H1 (cell line): ENCODE results near the gene LINGO4. TPM values are rescaled to one million over a fixed set of nuclear protein-coding genes. Genes with fewer than 3 reads are reported as not detected.

ENCODE experiments used
- CTCF ChIA-PET: fragments of 300-600 bp; sonication (Branson Sonifier 250); formaldehyde crosslinking; loops from one replicate; lab custom pipeline; 2021; ENCODE audit not compliant: partially characterized antibody; lab: Charles Lee
- POLR2A ChIA-PET: fragments of 300-600 bp; sonication (Branson Sonifier 250); formaldehyde crosslinking; loops from one replicate; lab custom pipeline; 2021; ENCODE audit warnings: inconsistent platforms; ENCODE audit not compliant: partially characterized antibody; lab: Charles Lee
- DNase-seq, 2 experiments: peaks; one replicate each; pipeline versions ENCODE4 v3.0.0 to v3.0.0-alpha.2; 2010 to 2022; ENCODE audit warnings: low spot score in 2 of 2, low read depth in 1 of 2, mixed read lengths in 1 of 2
- FAIRE-seq: peaks from 2 replicates; lab custom pipeline; 2011; peaks lifted over from hg19 to GRCh38; lab: Jason Lieb, UNC
- H2AFZ ChIP-seq: 2 replicates; pipeline ENCODE4 v1.8.1; 2012; ENCODE audit warnings: low read length, inconsistent platforms
- H2AK5ac ChIP-seq: 2 replicates; pipeline ENCODE4 v1.6.1; 2013; ENCODE audit warnings: low read depth, low read length
- H2BK120ac ChIP-seq: replicated peaks from 2 replicates; pipeline ENCODE3; 2013; ENCODE audit warnings: low read depth, low read length, inconsistent platforms
- H2BK12ac ChIP-seq: 2 replicates; pipeline ENCODE4 v1.6.1; 2013; ENCODE audit warnings: low read depth, low read length
- H2BK15ac ChIP-seq: 2 replicates; pipeline ENCODE4 v1.6.1; 2013; ENCODE audit warnings: low read length
- H2BK20ac ChIP-seq: 2 replicates; pipeline ENCODE4 v1.6.1; 2013; ENCODE audit warnings: low read length
- H2BK5ac ChIP-seq: 2 replicates; pipeline ENCODE4 v1.6.1; 2013; ENCODE audit warnings: low read depth, low read length
- H3K14ac ChIP-seq: 2 replicates; pipeline ENCODE4 v1.6.1; 2013; ENCODE audit warnings: inconsistent platforms; ENCODE audit not compliant: insufficient read length
- H3K18ac ChIP-seq: 2 replicates; pipeline ENCODE4 v1.6.1; 2013; ENCODE audit warnings: low read length; ENCODE audit errors: extremely low read depth
- H3K23ac ChIP-seq: 2 replicates; pipeline ENCODE4 v1.6.1; 2013; ENCODE audit warnings: inconsistent platforms; ENCODE audit not compliant: insufficient read length
- H3K23me2 ChIP-seq: 2 replicates; pipeline ENCODE4 v1.6.1; 2013; ENCODE audit warnings: low read depth, low read length
- H3K27ac ChIP-seq: 2 replicates; pipeline ENCODE4 v1.6.1; 2011; ENCODE audit warnings: low read depth, low read length, inconsistent platforms
- H3K27me3 ChIP-seq, 4 experiments: replicated peaks in 1 of 4; 1 replicate in 1 of 4; 2 replicates in 3 of 4; pipeline versions ENCODE4 v1.6.1 to v1.8.1; 2011 to 2013; ENCODE audit warnings: low read length in 3 of 4, mild to moderate bottlenecking in 3 of 4, inconsistent platforms in 2 of 4, mixed read lengths in 2 of 4, moderate library complexity in 1 of 4; ENCODE audit not compliant: control insufficient read depth in 3 of 4, insufficient read depth in 3 of 4; ENCODE audit errors: extremely low read depth in 1 of 4
- H3K36me3 ChIP-seq, 4 experiments: 2 replicates each; pipeline versions ENCODE4 v1.6.1 to v1.8.1; 2011 to 2013; ENCODE audit warnings: mild to moderate bottlenecking in 4 of 4, low read length in 3 of 4, moderate library complexity in 2 of 4, control low read depth in 1 of 4, inconsistent platforms in 1 of 4; ENCODE audit not compliant: insufficient read depth in 4 of 4, control insufficient read depth in 2 of 4
- H3K4ac ChIP-seq: replicated peaks from 2 replicates; pipeline ENCODE3; 2013; ENCODE audit warnings: low read length, low read depth, mixed read lengths, inconsistent platforms; ENCODE audit not compliant: insufficient read length
- H3K4me1 ChIP-seq, 4 experiments: replicated peaks in 1 of 4; 1 replicate in 1 of 4; 2 replicates in 3 of 4; pipeline versions ENCODE4 v1.6.1 to v1.8.1; 2011 to 2013; ENCODE audit warnings: low read length in 3 of 4, inconsistent platforms in 2 of 4, mixed read lengths in 1 of 4; ENCODE audit not compliant: insufficient read depth in 4 of 4, control insufficient read depth in 3 of 4
- H3K4me2 ChIP-seq, 2 experiments: 2 replicates each; pipeline versions ENCODE4 v1.6.1 to v1.8.1; 2011 to 2013; ENCODE audit warnings: low read depth in 2 of 2, low read length in 2 of 2, control low read depth in 1 of 2, inconsistent platforms in 1 of 2, mild to moderate bottlenecking in 1 of 2; ENCODE audit not compliant: insufficient read depth in 1 of 2
- H3K4me3 ChIP-seq, 4 experiments: fragments of 200-600, 300-600 bp in 1 of 4; sonication (generic), shearing (Covaris generic), sonication (Bioruptor Twin) in 1 of 4; 2 replicates each; pipeline versions ENCODE4 v1.5.1 to v1.8.1; 2011 to 2016; ENCODE audit warnings: low read length in 4 of 4, low read depth in 3 of 4, control low read depth in 2 of 4, inconsistent platforms in 2 of 4, mild to moderate bottlenecking in 2 of 4, mixed read lengths in 1 of 4, moderate library complexity in 1 of 4; ENCODE audit not compliant: insufficient read depth in 2 of 4; ENCODE audit errors: extremely low read depth in 1 of 4
- H3K56ac ChIP-seq: replicated peaks from 2 replicates; pipeline ENCODE3; 2013; ENCODE audit warnings: low read depth, mild to moderate bottlenecking, mixed read lengths, low read length, inconsistent platforms; ENCODE audit not compliant: insufficient read length
- H3K79me1 ChIP-seq: 2 replicates; pipeline ENCODE4 v1.6.1; 2013; ENCODE audit warnings: low read depth, low read length, control low read depth
- H3K79me2 ChIP-seq, 2 experiments: 2 replicates each; pipeline versions ENCODE4 v1.6.1 to v1.8.1; 2012 to 2013; ENCODE audit warnings: low read length in 2 of 2, mild to moderate bottlenecking in 2 of 2, inconsistent platforms in 1 of 2; ENCODE audit not compliant: insufficient read depth in 2 of 2, control insufficient read depth in 1 of 2
- H3K9ac ChIP-seq, 4 experiments: replicated peaks in 1 of 4; 1 replicate in 1 of 4; 2 replicates in 3 of 4; pipeline versions ENCODE4 v1.6.1 to v1.8.1; 2011 to 2013; ENCODE audit warnings: low read depth in 3 of 4, low read length in 3 of 4, control low read depth in 2 of 4, mild to moderate bottlenecking in 2 of 4, moderate library complexity in 2 of 4, inconsistent platforms in 1 of 4; ENCODE audit errors: extremely low read depth in 1 of 4
- H3K9me3 ChIP-seq, 2 experiments: 2 replicates each; pipeline versions ENCODE4 v1.6.1 to v1.8.1; 2012 to 2013; ENCODE audit warnings: mild to moderate bottlenecking in 2 of 2, moderate library complexity in 2 of 2, control low read depth in 1 of 2, inconsistent platforms in 1 of 2, low read depth in 1 of 2, low read length in 1 of 2, mixed read lengths in 1 of 2; ENCODE audit not compliant: insufficient read depth in 2 of 2
- H4K20me1 ChIP-seq, 2 experiments: replicated peaks in 1 of 2; 2 replicates each; pipeline versions ENCODE3 to v1.8.1; 2011 to 2013; ENCODE audit warnings: inconsistent platforms in 2 of 2, low read length in 2 of 2, mild to moderate bottlenecking in 1 of 2; ENCODE audit not compliant: insufficient read depth in 2 of 2, control insufficient read depth in 1 of 2
- H4K5ac ChIP-seq: 2 replicates; pipeline ENCODE4 v1.6.1; 2013; ENCODE audit warnings: low read length, low read depth, mixed read lengths, inconsistent platforms; ENCODE audit not compliant: insufficient read length
- H4K8ac ChIP-seq: 2 replicates; pipeline ENCODE4 v1.8.0; 2013; ENCODE audit warnings: mild to moderate bottlenecking, moderate library complexity, low read length, inconsistent platforms; ENCODE audit not compliant: insufficient read depth; ENCODE audit errors: extremely low read depth
- H4K91ac ChIP-seq: replicated peaks from 2 replicates; pipeline ENCODE3; 2013; ENCODE audit warnings: low read length, mixed read lengths, inconsistent platforms; ENCODE audit not compliant: insufficient read length
- ASH2L ChIP-seq: fragments of 200-600, 300-600 bp; sonication (generic); IDR thresholded peaks from one replicate; pipeline ENCODE4 v1.7.1; 2017; ENCODE audit warnings: low read length
- CBX8 ChIP-seq: fragments of 300-800, 300-1000 bp; sonication (generic); IDR thresholded peaks from 2 replicates; pipeline ENCODE4 v1.7.1; 2016; ENCODE audit warnings: low read depth, low read length, borderline replicate concordance
- CTBP2 ChIP-seq: IDR thresholded peaks from 2 replicates; pipeline ENCODE4 v1.7.0; 2011; ENCODE audit warnings: borderline replicate concordance, mild to moderate bottlenecking, moderate library complexity, mixed read lengths, low read length; ENCODE audit not compliant: insufficient read depth, insufficient read length
- EGR1 ChIP-seq: IDR thresholded peaks from 2 replicates; pipeline ENCODE4 v1.6.1; 2011; ENCODE audit warnings: low read depth, low read length, borderline replicate concordance
- GTF2F1 ChIP-seq: IDR thresholded peaks from 2 replicates; pipeline ENCODE4 v1.6.1; 2012; ENCODE audit warnings: low read depth, low read length, improper control_type of control experiment, borderline replicate concordance
- JUN ChIP-seq: IDR thresholded peaks from 2 replicates; pipeline ENCODE4 v1.6.1; 2011; ENCODE audit warnings: low read depth, mild to moderate bottlenecking, improper control_type of control experiment, low read length
- JUND ChIP-seq: IDR thresholded peaks from 2 replicates; pipeline ENCODE4 v1.6.1; 2011; ENCODE audit warnings: mild to moderate bottlenecking, improper control_type of control experiment, low read length
- MAX ChIP-seq: IDR thresholded peaks from 2 replicates; pipeline ENCODE4 v1.6.1; 2012; ENCODE audit warnings: inconsistent platforms
- PHF8 ChIP-seq: fragments of 200-600 bp; sonication (generic); conservative IDR thresholded peaks from 2 replicates; pipeline ENCODE4 v1.7.1; 2012; ENCODE audit warnings: low read depth, mild to moderate bottlenecking, inconsistent platforms, low read length, moderate library complexity
- RFX5 ChIP-seq: IDR thresholded peaks from 2 replicates; pipeline ENCODE4 v1.6.1; 2011; ENCODE audit warnings: low read depth, low read length, improper control_type of control experiment, borderline replicate concordance
- RNF2 ChIP-seq: fragments of 200-900, 300-1000 bp; sonication (generic); IDR thresholded peaks from 2 replicates; pipeline ENCODE4 v1.7.1; 2016; ENCODE audit warnings: borderline replicate concordance, low read depth, mild to moderate bottlenecking, antibody characterized with exemption, low read length; ENCODE audit not compliant: poor library complexity, severe bottlenecking; ENCODE audit errors: missing control alignments
- TAF1 ChIP-seq: IDR thresholded peaks from 2 replicates; pipeline ENCODE4 v1.6.1; 2011; ENCODE audit warnings: mild to moderate bottlenecking, low read depth, low read length
- TAF7 ChIP-seq: optimal IDR thresholded peaks from 2 replicates; pipeline ENCODE3; 2011; ENCODE audit warnings: low read depth, mild to moderate bottlenecking, inconsistent platforms, low read length, moderate library complexity, borderline replicate concordance
- WGBS, 2 experiments: shearing (Covaris generic) in 1 of 2; methylation state at CpG; one replicate each; pipeline versions ENCODE4 v1.1.6 to v1.1.7; 2013 to 2015; ENCODE audit warnings: low lambda C conversion rate in 2 of 2, mixed read lengths in 2 of 2, inconsistent platforms in 1 of 2, low coverage in 1 of 2, missing lambda C conversion rate in 1 of 2; ENCODE audit not compliant: insufficient replicate concordance in 2 of 2, insufficient coverage in 1 of 2, insufficient read length in 1 of 2; ENCODE audit errors: extremely low coverage in 1 of 2, missing lambda C conversion rate in 1 of 2; 5-methylcytosine and 5-hydroxymethylcytosine counted together
- polyA plus RNA-seq, 7 experiments: library from polyadenylated mRNA; depleted of rRNA in 3 of 7; stranded (reverse) in 5 of 7; unstranded in 2 of 7; fragments of >200 nt in 5 of 7; fragments of 200-250 nt in 2 of 7; gene quantifications; 1 replicate in 5 of 7; 2 replicates in 1 of 7; 4 replicates in 1 of 7; pipeline versions ENCODE4 v1.2.1 to v1.2.3, GENCODE V29; 2011 to 2013; ENCODE audit warnings: missing spikeins in 2 of 7, mixed read lengths in 2 of 7
- total RNA-seq: library from RNA; stranded (reverse); fragmentation: NEBNext Ultra II Directional; extraction: Animal tissue kit (Norgen Biotek cat#: 25700); gene quantifications from 2 replicates; pipeline ENCODE4 v1.2.1, GENCODE V29; 2021

The LINGO4 gene
- total and polyA plus RNA-seq, 2 of the 8 experiments (the other 6 are each of a cell fraction or from before 2014, with no cell fraction given): 0.03 TPM; not detected in 1

- Histone ChIP-seq H2BK5ac (no peak overlapping the region), H2BK12ac (no peak overlapping the region), H3K79me1 (no peaks in the 10 kb centered on the region), H3K23me2 (no peaks in the 10 kb centered on the region), H3K4me1 (no peaks in the 10 kb centered on the region), H2BK20ac (no peak overlapping the region), H2AFZ (no peak overlapping the region), H3K4me3 (no peak overlapping the region), H3K23ac (no peak overlapping the region), H3K27me3 (no peaks in the 10 kb centered on the region), H2BK120ac (no peak overlapping the region), H4K91ac (no peak overlapping the region), H3K18ac (no peak overlapping the region), H3K36me3 (peaks cover 0 to 11% (median 2%) of the 10 kb centered on the region in 4 experiments; a peak in 4 of 8 replicates), H3K14ac (no peak overlapping the region), H3K79me2 (no peaks in the 10 kb centered on the region), H4K8ac (no peak overlapping the region), H4K20me1 (no peaks in the 10 kb centered on the region), H2BK15ac (no peak overlapping the region), H2AK5ac (no peak overlapping the region), H4K5ac (no peak overlapping the region), H3K27ac (no peak overlapping the region), H3K9ac (no peak overlapping the region), H3K9me3 (no peaks in the 10 kb centered on the region), H3K56ac (no peak overlapping the region), H3K4me2 (no peak overlapping the region), H3K4ac (no peak overlapping the region)
- DNase-seq (no peak), FAIRE-seq (no peak)
- ChIA-PET POLR2A (no interaction called here), CTCF (interaction anchor here (0.9 kb wide), 1 partner anchor 17 kb away, joined by 3 read pairs; no protein-coding TSS in a partner anchor)
- WGBS, 2 experiments: 91% methylated on average over 2 of the region's 2 CpGs; no CpG with 5 or more reads in 1 of the 2 experiments
- TF ChIP-seq MAX (no peak), RFX5 (no peak), RNF2 (no peak), CTBP2 (no peak), GTF2F1 (no peak), TAF7 (no peak), ASH2L (no peak), TAF1 (no peak), PHF8 (no peak), EGR1 (no peak), JUN (no peak), CBX8 (no peak), JUND (no peak)
These were observed 21.4 kb downstream of the LINGO4 start for GRCh38 chr1:151783796-151784195.
